Cardiac septum (tissue), 1 donor: Measurements from ENCODE around the gene LMNB1. TPM values are rescaled to one million over a fixed set of nuclear protein-coding genes. Genes with fewer than 3 reads are reported as not detected.
"Not testable (repeated sequence)": the region's sequence is repeated elsewhere in the genome, so short reads cannot be mapped to it uniquely, and the experiment has no call there.

ENCODE experiments used
- DNase-seq: peaks from one replicate; pipeline ENCODE4 v3.0.0-alpha.2; 2020; ENCODE audit warnings: low spot score
- intact Hi-C: fragments of 100-400 bp; cut with DNase I; formaldehyde crosslinking; loops from one replicate; pipeline ENCODE4 v1.14.0; 2022
- long read RNA-seq: library from polyadenylated mRNA; unstranded; transcript quantifications from one replicate; pipeline ENCODE4 v2.0.0, GENCODE V29; 2021
- total RNA-seq: library from RNA; stranded (reverse); fragmentation: NEBNext Ultra II Directional; extraction: Animal tissue kit (Norgen Biotek cat#: 25700); gene quantifications from one replicate; pipeline ENCODE4 v1.2.1, GENCODE V29; 2021
- donor health status: DM: no; HTN: no; CAD: no.

The LMNB1 gene
- total RNA-seq, result 3.0 TPM
- long read RNA-seq, result 0 reads

- intact Hi-C loops, result loop anchor here (5.0 kb wide), 1 partner anchor 119 kb away; no protein-coding TSS in a partner anchor
- peak; percentile 98 for DNase-seq
Measured at GRCh38 chr5:126776499-126777256, at the start of gene LMNB1. LMNB1 (plus strand) TSS chr5:126777136; CDS start chr5:126777509, 373 bp downstream.

GRCh38 chr5:126732716-126733115 is 44.2 kb upstream of the LMNB1 start:
- intact Hi-C loops, result no loop called here
- no peak for DNase-seq

GRCh38 chr5:126734573-126734972 is 42.4 kb upstream of the LMNB1 start:
- DNase-seq, intact Hi-C loops: not testable (repeated sequence)

GRCh38 chr5:126736141-126736540 is 40.8 kb upstream of the LMNB1 start:
- intact Hi-C loops, result no loop called here
- DNase-seq, result no peak

GRCh38 chr5:126741361-126741760 is 35.6 kb upstream of the LMNB1 start:
- DNase-seq, result no peak
- intact Hi-C loops, result no loop called here

GRCh38 chr5:126742425-126742824 is 34.5 kb upstream of the LMNB1 start:
- intact Hi-C loops, result no loop called here
- no peak for DNase-seq

GRCh38 chr5:126744836-126745235 is 32.1 kb upstream of the LMNB1 start:
- DNase-seq, result no peak
- intact Hi-C loops, result no loop called here

- intact Hi-C loops, result no loop called here
- DNase-seq, result no peak
Measured at GRCh38 chr5:126745259-126745992, 31.5 kb upstream of the LMNB1 start.

- no peak for DNase-seq
- intact Hi-C loops, result no loop called here
Measured at GRCh38 chr5:126746290-126746689, 30.6 kb upstream of the LMNB1 start.

- intact Hi-C loops, result no loop called here
- DNase-seq, result no peak
Measured at GRCh38 chr5:126752081-126752785, 24.7 kb upstream of the LMNB1 start.

- DNase-seq, result no peak
- intact Hi-C loops, result no loop called here
Measured at GRCh38 chr5:126753227-126753626, 23.7 kb upstream of the LMNB1 start.

- intact Hi-C loops, result no loop called here
- no peak for DNase-seq
Measured at GRCh38 chr5:126754609-126755008, 22.3 kb upstream of the LMNB1 start.

- no peak for DNase-seq
- intact Hi-C loops, result no loop called here
Measured at GRCh38 chr5:126755593-126755992, 21.3 kb upstream of the LMNB1 start.

GRCh38 chr5:126757713-126758357 is 19.1 kb upstream of the LMNB1 start:
- no peak for DNase-seq
- intact Hi-C loops, result no loop called here

- DNase-seq, result no peak
- intact Hi-C loops, result no loop called here
Measured at GRCh38 chr5:126763371-126763770, 13.6 kb upstream of the LMNB1 start.

GRCh38 chr5:126769703-126770102 is 7.2 kb upstream of the LMNB1 start:
- intact Hi-C loops, result no loop called here
- no peak for DNase-seq

- intact Hi-C loops, DNase-seq: not testable (repeated sequence)
Measured at GRCh38 chr5:126773536-126773935, 3.4 kb upstream of the LMNB1 start.

- intact Hi-C loops, DNase-seq: not testable (repeated sequence)
Measured at GRCh38 chr5:126774595-126774994, 2.3 kb upstream of the LMNB1 start.

- intact Hi-C loops, result loop anchor here (5.0 kb wide), 1 partner anchor 120 kb away; no protein-coding TSS in a partner anchor
- DNase-seq, result peak; percentile 78
Measured at GRCh38 chr5:126777257-126777974, 480 bp downstream of the LMNB1 start.
